ENCODE data around the gene CACNG1.

DNA sequence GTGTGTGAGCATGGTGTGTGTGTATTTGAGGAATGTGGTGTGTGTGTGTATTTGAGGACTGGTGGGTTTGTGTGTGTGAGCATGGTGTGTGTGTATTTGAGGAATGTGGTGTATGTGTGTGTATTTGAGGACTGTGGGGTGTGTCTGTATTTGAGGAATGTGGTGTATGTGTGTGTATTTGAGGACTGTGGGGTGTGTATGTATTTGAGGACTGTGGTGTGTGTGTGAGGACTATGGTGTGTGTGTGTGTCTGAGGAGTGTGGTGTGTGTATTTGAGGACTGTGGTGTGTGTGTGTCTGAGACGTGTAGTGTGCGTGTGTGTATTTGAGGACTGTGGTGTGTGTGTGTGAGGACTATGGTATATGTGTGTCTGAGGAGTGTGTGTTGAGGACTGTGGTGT lies 18.0 kb upstream of the CACNG1 start:
- TF ChIP-seq, protein P1, sequence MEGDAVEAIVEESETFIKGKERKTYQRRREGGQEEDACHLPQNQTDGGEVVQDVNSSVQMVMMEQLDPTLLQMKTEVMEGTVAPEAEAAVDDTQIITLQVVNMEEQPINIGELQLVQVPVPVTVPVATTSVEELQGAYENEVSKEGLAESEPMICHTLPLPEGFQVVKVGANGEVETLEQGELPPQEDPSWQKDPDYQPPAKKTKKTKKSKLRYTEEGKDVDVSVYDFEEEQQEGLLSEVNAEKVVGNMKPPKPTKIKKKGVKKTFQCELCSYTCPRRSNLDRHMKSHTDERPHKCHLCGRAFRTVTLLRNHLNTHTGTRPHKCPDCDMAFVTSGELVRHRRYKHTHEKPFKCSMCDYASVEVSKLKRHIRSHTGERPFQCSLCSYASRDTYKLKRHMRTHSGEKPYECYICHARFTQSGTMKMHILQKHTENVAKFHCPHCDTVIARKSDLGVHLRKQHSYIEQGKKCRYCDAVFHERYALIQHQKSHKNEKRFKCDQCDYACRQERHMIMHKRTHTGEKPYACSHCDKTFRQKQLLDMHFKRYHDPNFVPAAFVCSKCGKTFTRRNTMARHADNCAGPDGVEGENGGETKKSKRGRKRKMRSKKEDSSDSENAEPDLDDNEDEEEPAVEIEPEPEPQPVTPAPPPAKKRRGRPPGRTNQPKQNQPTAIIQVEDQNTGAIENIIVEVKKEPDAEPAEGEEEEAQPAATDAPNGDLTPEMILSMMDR (IDR thresholded peaks at IDR 0.05) = no peak
- TF ChIP-seq POLR2A (IDR thresholded peaks at IDR 0.05) = no peak

All from heart left ventricle (tissue), 13 donors.